HepG2 (cell line): Measurements from ENCODE around the gene FBXO24.

ENCODE experiments used
- ARHGAP35 ChIP-seq: sonication (generic); formaldehyde crosslinking; IDR thresholded peaks from 2 replicates; pipeline ENCODE4 v1.9.0; 2022; ENCODE audit warnings: mild to moderate bottlenecking, inconsistent platforms, moderate library complexity, missing genetic modification reagents, borderline replicate concordance
- JUNB ChIP-seq: sonication (generic); formaldehyde crosslinking; IDR thresholded peaks from 2 replicates; pipeline ENCODE4 v1.8.0; 2022; ENCODE audit warnings: missing genetic modification reagents, mild to moderate bottlenecking, borderline replicate concordance
- KDM5A ChIP-seq: fragments of 200-600 bp; sonication (generic); IDR thresholded peaks from 2 replicates; pipeline ENCODE4 v1.7.0; 2018; ENCODE audit warnings: antibody characterized with exemption, mild to moderate bottlenecking, low read length, borderline replicate concordance
- POLR2A ChIP-seq, 2 experiments: IDR thresholded peaks; 2 replicates each; pipeline ENCODE4 v1.6.1; 2011; ENCODE audit warnings: low read depth in 2 of 2, low read length in 2 of 2, mild to moderate bottlenecking in 1 of 2, moderate library complexity in 1 of 2; ENCODE audit not compliant: insufficient read depth in 1 of 2
- POLR2AphosphoS2 ChIP-seq: IDR thresholded peaks from 2 replicates; pipeline ENCODE4 v1.6.1; 2011; ENCODE audit warnings: low read depth, low read length, improper control_type of control experiment
- TRIM24 ChIP-seq: sonication (generic); formaldehyde crosslinking; IDR thresholded peaks from 2 replicates; pipeline ENCODE4 v1.8.0; 2022; ENCODE audit warnings: mild to moderate bottlenecking, missing genetic modification reagents
- TF ChIP-seq, protein P1 (sequence below): sonication (generic); formaldehyde crosslinking; IDR thresholded peaks from 2 replicates; pipeline ENCODE4 v1.5.0; 2020; ENCODE audit warnings: mild to moderate bottlenecking, missing genetic modification reagents, moderate library complexity

DNA sequence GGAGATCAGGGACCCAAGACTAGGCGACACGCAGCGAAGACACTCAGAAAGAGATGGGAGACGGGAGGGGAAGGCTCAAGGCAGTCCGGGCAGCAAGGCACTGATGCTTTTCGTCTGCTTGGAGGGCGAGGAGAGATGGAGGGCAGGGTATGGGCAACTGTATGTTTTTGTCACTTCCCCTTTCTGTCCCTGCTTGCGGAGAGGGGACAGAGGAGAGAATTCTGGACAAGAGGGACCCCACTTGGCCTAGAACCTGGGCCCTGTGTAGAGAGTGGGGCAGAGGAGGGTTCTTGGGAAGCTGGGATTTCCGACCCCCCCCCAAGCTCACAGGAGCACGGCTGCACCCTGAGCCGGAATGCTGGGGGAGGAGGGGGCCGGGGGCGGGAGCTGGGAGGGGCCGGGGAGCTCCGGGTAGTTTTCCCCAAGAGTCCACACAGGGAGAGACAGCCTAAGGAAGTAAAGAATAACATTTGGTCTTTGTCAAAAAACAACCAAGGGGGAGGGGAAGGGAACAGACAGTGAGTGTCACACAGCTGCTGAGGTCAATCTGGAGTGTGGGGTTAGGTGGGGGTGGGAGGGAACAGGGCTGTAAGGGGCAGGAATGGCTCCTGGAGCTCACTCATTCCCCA is 2.0 kb upstream of the FBXO24 start:
- TF ChIP-seq, protein P1, sequence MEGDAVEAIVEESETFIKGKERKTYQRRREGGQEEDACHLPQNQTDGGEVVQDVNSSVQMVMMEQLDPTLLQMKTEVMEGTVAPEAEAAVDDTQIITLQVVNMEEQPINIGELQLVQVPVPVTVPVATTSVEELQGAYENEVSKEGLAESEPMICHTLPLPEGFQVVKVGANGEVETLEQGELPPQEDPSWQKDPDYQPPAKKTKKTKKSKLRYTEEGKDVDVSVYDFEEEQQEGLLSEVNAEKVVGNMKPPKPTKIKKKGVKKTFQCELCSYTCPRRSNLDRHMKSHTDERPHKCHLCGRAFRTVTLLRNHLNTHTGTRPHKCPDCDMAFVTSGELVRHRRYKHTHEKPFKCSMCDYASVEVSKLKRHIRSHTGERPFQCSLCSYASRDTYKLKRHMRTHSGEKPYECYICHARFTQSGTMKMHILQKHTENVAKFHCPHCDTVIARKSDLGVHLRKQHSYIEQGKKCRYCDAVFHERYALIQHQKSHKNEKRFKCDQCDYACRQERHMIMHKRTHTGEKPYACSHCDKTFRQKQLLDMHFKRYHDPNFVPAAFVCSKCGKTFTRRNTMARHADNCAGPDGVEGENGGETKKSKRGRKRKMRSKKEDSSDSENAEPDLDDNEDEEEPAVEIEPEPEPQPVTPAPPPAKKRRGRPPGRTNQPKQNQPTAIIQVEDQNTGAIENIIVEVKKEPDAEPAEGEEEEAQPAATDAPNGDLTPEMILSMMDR (CRISPR knock-in tag): no peak
- TF ChIP-seq KDM5A (no peak), ARHGAP35 (CRISPR knock-in tag) (no peak), JUNB (CRISPR knock-in tag) (no peak), POLR2A (IDR thresholded peaks at IDR 0.05; ENCODE audit: insufficient read depth in 1 of 2, low read depth in 2 of 2, low read length in 2 of 2) (no peak), TRIM24 (no peak), POLR2AphosphoS2 (no peak)
